SH-SY5Y (cell line): ENCODE results near the gene ZDHHC16.

Source experiments
- GATA2 ChIP-seq: IDR thresholded peaks from 2 replicates; pipeline ENCODE4 v1.6.1; 2011; ENCODE audit warnings: mild to moderate bottlenecking, low read depth, low read length
- GATA3 ChIP-seq: IDR thresholded peaks from 2 replicates; pipeline ENCODE4 v1.6.1; 2011; ENCODE audit warnings: low read depth, mild to moderate bottlenecking, low read length, moderate library complexity

GRCh38 chr10:97479939-97480338, 34.0 kb downstream of the ZDHHC16 start:
- TF ChIP-seq GATA3 (no peak), GATA2 (no peak)
